Measurements from ENCODE around the gene PDK4. TPM values are rescaled to one million over a fixed set of nuclear protein-coding genes. Genes with fewer than 3 reads are reported as not detected.

Gene PDK4
- total and polyA plus RNA-seq, 9 of the 15 experiments (the other 6 are each of a cell fraction or from before 2014, with no cell fraction given), result 0.03 to 0.24 (median 0.08) TPM; not detected in 2

DNA sequence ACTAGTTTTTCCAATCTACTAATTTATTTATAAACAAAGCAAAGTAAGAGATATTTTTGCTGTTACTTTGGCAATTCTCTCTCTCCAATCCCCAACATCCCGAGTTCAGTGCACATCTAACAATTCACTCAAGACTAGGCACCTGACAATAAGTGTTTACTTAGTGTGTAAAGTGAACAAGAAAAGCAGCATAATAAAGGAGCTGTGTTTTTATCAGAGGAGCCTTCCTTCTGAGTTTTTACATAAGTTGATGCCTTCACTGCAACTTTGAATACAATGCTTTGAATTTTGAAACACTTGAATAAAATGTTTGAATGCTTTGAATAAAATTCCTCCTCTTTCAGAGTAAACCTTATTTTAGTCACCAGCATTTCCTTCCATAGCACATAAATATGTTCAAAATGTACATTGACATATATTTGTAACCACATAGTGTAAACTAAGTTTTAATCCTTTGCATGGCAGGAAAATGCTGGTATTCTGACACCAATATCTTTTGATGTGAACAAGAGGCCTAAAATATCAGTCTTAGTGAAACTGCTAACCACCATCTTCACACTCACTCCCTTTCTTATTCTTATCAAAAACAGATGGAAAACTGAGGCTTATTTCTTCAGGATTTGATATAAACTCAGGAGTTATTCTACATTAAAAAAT lies 11.4 kb downstream of the PDK4 start:
- Histone ChIP-seq H3K9ac (ENCODE audit: insufficient read depth in 1 of 2, low read depth in 2 of 2, low read length in 2 of 2) (no peak overlapping the region), H3K4me1 (replicated peaks in 1 of 2; ENCODE audit: control insufficient read depth in 2 of 2, insufficient read depth in 2 of 2, low read length in 2 of 2) (no peaks in the 10 kb centered on the region), H3K4me2 (ENCODE audit: insufficient read depth, low read length) (no peak overlapping the region), H3K36me3 (ENCODE audit: control insufficient read depth, insufficient read depth, low read length) (no peaks in the 10 kb centered on the region), H3K9me3 (replicated peaks; ENCODE audit: control insufficient read depth, insufficient read depth, low read depth, low read length) (no peaks in the 10 kb centered on the region), H3K27me3 (ENCODE audit: control insufficient read depth in 2 of 2, insufficient read depth in 2 of 2, low read length in 2 of 2) (no peaks in the 10 kb centered on the region), H3K27ac (ENCODE audit: extremely low read depth, low read depth, low read length) (no peak overlapping the region), H3K4me3 (no peak overlapping the region), H3K9me1 (ENCODE audit: control insufficient read depth, insufficient read depth, low read length) (no peaks in the 10 kb centered on the region), H2AFZ (ENCODE audit: low read depth, low read length) (no peak overlapping the region), H3K79me2 (ENCODE audit: control insufficient read depth, insufficient read depth, low read length) (no peaks in the 10 kb centered on the region), H4K20me1 (replicated peaks; ENCODE audit: control insufficient read depth, insufficient read depth, low read length) (no peaks in the 10 kb centered on the region)
- intact Hi-C loops (cut with micrococcal nuclease) (no loop called here), in situ Hi-C loops (cut with MboI) (no loop called here)
- ATAC-seq (no peak), DNase-seq (ENCODE audit: extremely low read depth in 1 of 4, low spot score in 3 of 4) (no peak), FAIRE-seq (no peak)
- WGBS (ENCODE audit: insufficient coverage, low coverage, missing lambda C conversion rate), result 0% methylated on average over 1 of the region's 1 CpG
- TF ChIP-seq CHCHD3 (CRISPR knock-in tag; IDR thresholded peaks at IDR 0.05), result no peak
- TF ChIP-seq ZBTB17 (CRISPR knock-in tag; IDR thresholded peaks at IDR 0.05), result no peak
- TF ChIP-seq, protein P1, sequence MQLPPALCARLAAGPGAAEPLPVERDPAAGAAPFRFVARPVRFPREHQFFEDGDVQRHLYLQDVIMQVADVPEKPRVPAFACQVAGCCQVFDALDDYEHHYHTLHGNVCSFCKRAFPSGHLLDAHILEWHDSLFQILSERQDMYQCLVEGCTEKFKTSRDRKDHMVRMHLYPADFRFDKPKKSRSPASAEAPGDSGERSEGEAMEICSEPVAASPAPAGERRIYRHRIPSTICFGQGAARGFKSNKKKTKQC (CRISPR knock-in tag; IDR thresholded peaks at IDR 0.05), result no peak
- TF ChIP-seq PRMT5 (CRISPR knock-in tag; IDR thresholded peaks at IDR 0.05), result no peak
- TF ChIP-seq ZNF121 (CRISPR knock-in tag; conservative IDR thresholded peaks at IDR 0.05), result no peak
- TF ChIP-seq EGR1 (conservative IDR thresholded peaks at IDR 0.05), result no peak
- no peak for TF ChIP-seq PHF8 (IDR thresholded peaks at IDR 0.05; ENCODE audit: borderline replicate concordance, low read length)
- ChIA-PET POLR2A (interaction anchor here (0.6 to 0.7 kb wide), 2 partner anchors 11 to 430 kb away, joined by 3 read pairs; no protein-coding TSS in a partner anchor), CTCF (ENCODE audit: low intra/inter-chr PET ratio) (no interaction called here)
- no TSS peak for BruUV-seq (replicated peaks)

Data from K562 (cell line).